CD4-positive, alpha-beta T cell treated with Interleukin-21 for 1 hour (primary cell): ENCODE data around the gene ZNF275.
"Not testable (repeated sequence)": the region's sequence is repeated elsewhere in the genome, so short reads cannot be mapped to it uniquely, and the experiment has no call there.

Source experiments
- DNase-seq: peaks from one replicate; pipeline ENCODE4 v3.0.0-alpha.2; 2020

Gene ZNF275

GRCh38 chrX:153388722-153389459, 54.9 kb downstream of the ZNF275 start:
- no peak for DNase-seq

GRCh38 chrX:153389460-153389768, 55.5 kb downstream of the ZNF275 start:
- DNase-seq, result not testable (repeated sequence)

- DNase-seq, result no peak
These were observed 58.8 kb downstream of the ZNF275 start for GRCh38 chrX:153392642-153393321.

- no peak for DNase-seq
These were observed 60.7 kb downstream of the ZNF275 start for GRCh38 chrX:153394612-153395011.

GRCh38 chrX:153395613-153396319, 61.8 kb downstream of the ZNF275 start:
- no peak for DNase-seq

GRCh38 chrX:153396320-153397195, 62.6 kb downstream of the ZNF275 start:
- no peak for DNase-seq

- no peak for DNase-seq
These were observed 63.5 kb downstream of the ZNF275 start for GRCh38 chrX:153397256-153397960.

- DNase-seq, result no peak
These were observed 64.5 kb downstream of the ZNF275 start for GRCh38 chrX:153398275-153398960.

GRCh38 chrX:153400146-153401132, 66.5 kb downstream of the ZNF275 start:
- peak; percentile 43 for DNase-seq

- no peak for DNase-seq
These were observed 67.3 kb downstream of the ZNF275 start, which contains the start of gene PNMA6E for GRCh38 chrX:153401133-153401764. Gene PNMA6E (minus strand): TSS chrX:153401350. CDS start chrX:153398849, 2,501 bp downstream.
